DND-41 (cell line): ENCODE measurements around the gene NFATC3.

Experiments used
- ATAC-seq: fragments of 200-7000 bp; cut with Tn5 transposase; 3 replicates; pipeline ENCODE4 v1.9.1; 2021; ENCODE audit warnings: low read depth; ENCODE audit not compliant: insufficient read depth
- DNase-seq: peaks from one replicate; pipeline ENCODE4 v3.0.0-alpha.2; 2020
- H2AFZ ChIP-seq: 2 replicates; pipeline ENCODE4 v1.6.0; 2012; ENCODE audit warnings: low read depth, low read length
- H3K27ac ChIP-seq: 2 replicates; pipeline ENCODE4 v1.5.1; 2012; ENCODE audit warnings: low read length, inconsistent platforms
- H3K27me3 ChIP-seq: fragments of 200-600 bp; sonication (generic); 2 replicates; pipeline ENCODE4 v1.6.0; 2012; ENCODE audit warnings: low read length, mild to moderate bottlenecking, inconsistent platforms; ENCODE audit not compliant: insufficient read depth, poor library complexity
- H3K36me3 ChIP-seq: 2 replicates; pipeline ENCODE4 v1.5.1; 2012; ENCODE audit warnings: low read length, inconsistent platforms; ENCODE audit not compliant: insufficient read depth
- H3K4me1 ChIP-seq: 2 replicates; pipeline ENCODE4 v1.5.1; 2012; ENCODE audit warnings: mild to moderate bottlenecking, low read length; ENCODE audit not compliant: insufficient read depth
- H3K4me2 ChIP-seq: 2 replicates; pipeline ENCODE4 v1.6.0; 2012; ENCODE audit warnings: mild to moderate bottlenecking, moderate library complexity, low read length, inconsistent platforms; ENCODE audit not compliant: insufficient read depth
- H3K4me3 ChIP-seq, 2 experiments: fragments of 200-600 bp in 1 of 2; shearing (Covaris generic) in 1 of 2; 2 replicates each; pipeline ENCODE4 v1.5.1; 2012 to 2016; ENCODE audit warnings: inconsistent platforms in 2 of 2, low read length in 2 of 2, mild to moderate bottlenecking in 2 of 2, low read depth in 1 of 2, moderate library complexity in 1 of 2
- H3K79me2 ChIP-seq: 2 replicates; pipeline ENCODE4 v1.6.0; 2012; ENCODE audit warnings: low read length, inconsistent platforms; ENCODE audit not compliant: insufficient read depth
- H3K9ac ChIP-seq: 2 replicates; pipeline ENCODE4 v1.6.0; 2012; ENCODE audit warnings: low read depth, mild to moderate bottlenecking, inconsistent platforms, low read length, moderate library complexity
- H3K9me3 ChIP-seq: 2 replicates; pipeline ENCODE4 v1.5.1; 2012; ENCODE audit warnings: low read length, moderate library complexity, mild to moderate bottlenecking, inconsistent platforms; ENCODE audit not compliant: insufficient read depth, severe bottlenecking
- H4K20me1 ChIP-seq: 2 replicates; pipeline ENCODE4 v1.6.0; 2012; ENCODE audit warnings: low read length; ENCODE audit not compliant: insufficient read depth
- EZH2 ChIP-seq: IDR thresholded peaks from 3 replicates; pipeline ENCODE4 v1.6.1; 2012; ENCODE audit warnings: borderline replicate concordance, low read depth, mild to moderate bottlenecking, moderate library complexity, low read length, inconsistent platforms; ENCODE audit not compliant: severe bottlenecking
- TF ChIP-seq, protein P1 (sequence below): IDR thresholded peaks from 2 replicates; pipeline ENCODE4 v1.5.1; 2012; ENCODE audit warnings: borderline replicate concordance, low read length, moderate library complexity, mild to moderate bottlenecking; ENCODE audit not compliant: poor library complexity, severe bottlenecking; ENCODE audit errors: extremely low read depth

The NFATC3 gene

GRCh38 chr16:68206245-68206644 lies 121.1 kb downstream of the NFATC3 start:
- DNase-seq (no peak), ATAC-seq (no peak)
- H4K20me1 ChIP-seq, result no peaks in the 10 kb centered on the region; the same call in 1 of the 2 replicates

GRCh38 chr16:68214726-68215125 lies 129.6 kb downstream of the NFATC3 start:
- Histone ChIP-seq H2AFZ (no peak overlapping the region), H3K4me2 (no peak overlapping the region), H3K4me3 (no peak overlapping the region), H3K27me3 (no peaks in the 10 kb centered on the region), H4K20me1 (no peaks in the 10 kb centered on the region), H3K9ac (no peak overlapping the region), H3K4me1 (no peaks in the 10 kb centered on the region), H3K36me3 (peaks cover 15% of the 10 kb centered on the region; the same call in 1 of the 2 replicates), H3K79me2 (peaks cover 21% of the 10 kb centered on the region; the same call in 1 of the 2 replicates), H3K9me3 (no peaks in the 10 kb centered on the region), H3K27ac (no peak overlapping the region)
- no peak for DNase-seq
- TF ChIP-seq, protein P1, sequence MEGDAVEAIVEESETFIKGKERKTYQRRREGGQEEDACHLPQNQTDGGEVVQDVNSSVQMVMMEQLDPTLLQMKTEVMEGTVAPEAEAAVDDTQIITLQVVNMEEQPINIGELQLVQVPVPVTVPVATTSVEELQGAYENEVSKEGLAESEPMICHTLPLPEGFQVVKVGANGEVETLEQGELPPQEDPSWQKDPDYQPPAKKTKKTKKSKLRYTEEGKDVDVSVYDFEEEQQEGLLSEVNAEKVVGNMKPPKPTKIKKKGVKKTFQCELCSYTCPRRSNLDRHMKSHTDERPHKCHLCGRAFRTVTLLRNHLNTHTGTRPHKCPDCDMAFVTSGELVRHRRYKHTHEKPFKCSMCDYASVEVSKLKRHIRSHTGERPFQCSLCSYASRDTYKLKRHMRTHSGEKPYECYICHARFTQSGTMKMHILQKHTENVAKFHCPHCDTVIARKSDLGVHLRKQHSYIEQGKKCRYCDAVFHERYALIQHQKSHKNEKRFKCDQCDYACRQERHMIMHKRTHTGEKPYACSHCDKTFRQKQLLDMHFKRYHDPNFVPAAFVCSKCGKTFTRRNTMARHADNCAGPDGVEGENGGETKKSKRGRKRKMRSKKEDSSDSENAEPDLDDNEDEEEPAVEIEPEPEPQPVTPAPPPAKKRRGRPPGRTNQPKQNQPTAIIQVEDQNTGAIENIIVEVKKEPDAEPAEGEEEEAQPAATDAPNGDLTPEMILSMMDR, result no peak
- TF ChIP-seq EZH2, result no peak
- no peak for ATAC-seq

More at GRCh38 chr16:68206245-68206644, 121.1 kb downstream of the NFATC3 start:
- Histone ChIP-seq H3K4me3 (no peak overlapping the region), H3K9ac (no peak overlapping the region), H3K9me3 (no peaks in the 10 kb centered on the region), H3K79me2 (peaks cover 39% of the 10 kb centered on the region), H3K27ac (no peak overlapping the region), H2AFZ (no peak overlapping the region), H3K27me3 (no peaks in the 10 kb centered on the region), H3K4me1 (no peaks in the 10 kb centered on the region), H3K36me3 (peaks cover 16% of the 10 kb centered on the region; the same call in 1 of the 2 replicates), H3K4me2 (no peak overlapping the region)
- TF ChIP-seq, protein P1, result no peak

DNA sequence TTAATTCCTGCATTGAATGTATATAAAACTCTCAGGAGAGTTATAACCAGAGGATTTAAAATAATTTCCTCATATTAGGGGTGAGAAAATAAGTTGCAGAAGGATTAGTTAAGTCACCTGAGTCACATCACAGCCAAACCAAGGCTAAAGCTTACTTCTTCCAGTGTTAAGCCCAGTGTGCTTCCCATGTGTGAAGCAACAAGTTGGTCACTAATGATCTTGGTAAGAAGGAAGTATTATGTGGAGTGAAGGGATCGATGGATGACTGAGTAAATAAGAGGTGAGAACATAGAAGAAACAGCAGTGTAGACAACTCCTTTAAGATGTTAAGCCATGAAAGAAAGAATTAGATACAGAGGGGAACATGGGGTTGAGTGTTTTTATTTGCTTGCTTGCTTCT lies 130.1 kb downstream of the NFATC3 start:
- H3K4me1 ChIP-seq, result no peaks in the 10 kb centered on the region
- no peaks in the 10 kb centered on the region for H3K27me3 ChIP-seq
- peaks cover 20% of the 10 kb centered on the region; the same call in 1 of the 2 replicates for H3K36me3 ChIP-seq
- no peaks in the 10 kb centered on the region for H4K20me1 ChIP-seq
- TF ChIP-seq, protein P1, result no peak
- no peak for TF ChIP-seq EZH2
- H2AFZ ChIP-seq, result no peak overlapping the region
- no peak overlapping the region for H3K9ac ChIP-seq
- H3K79me2 ChIP-seq, result peaks cover 22% of the 10 kb centered on the region; the same call in 1 of the 2 replicates
- ATAC-seq (no peak), DNase-seq (no peak)
- H3K4me3 ChIP-seq, result no peak overlapping the region
- H3K9me3 ChIP-seq, result no peaks in the 10 kb centered on the region
- H3K27ac ChIP-seq, result no peak overlapping the region
- no peak overlapping the region for H3K4me2 ChIP-seq

GRCh38 chr16:68216240-68216639 lies 131.1 kb downstream of the NFATC3 start:
- H3K79me2 ChIP-seq, result peaks cover 22% of the 10 kb centered on the region; the same call in 1 of the 2 replicates
- TF ChIP-seq, protein P1, result no peak
- TF ChIP-seq EZH2, result no peak
- peaks cover 20% of the 10 kb centered on the region; the same call in 1 of the 2 replicates for H3K36me3 ChIP-seq
- H3K27me3 ChIP-seq, result no peaks in the 10 kb centered on the region
- H3K4me1 ChIP-seq, result no peaks in the 10 kb centered on the region
- no peak overlapping the region for H3K4me3 ChIP-seq
- no peak overlapping the region for H3K9ac ChIP-seq
- DNase-seq, result no peak
- no peak for ATAC-seq
- H4K20me1 ChIP-seq, result no peaks in the 10 kb centered on the region
- H2AFZ ChIP-seq, result no peak overlapping the region
- H3K27ac ChIP-seq, result no peak overlapping the region
- no peaks in the 10 kb centered on the region for H3K9me3 ChIP-seq
- H3K4me2 ChIP-seq, result no peak overlapping the region
